Stimulated activated naive B cell treated with anti-CD40 and anti-IgM and Interleukin-4, amounts not matched to agents 10 μg/mL and 1 μg/mL and 100 μg/mL, for 72 hours (primary cell): ENCODE measurements around the gene MIGA1.
"Not testable (repeated sequence)": the region's sequence is repeated elsewhere in the genome, so short reads cannot be mapped to it uniquely, and the experiment has no call there.

Source experiments
- ATAC-seq, 2 donors: fragments of 150-1000 bp; cut with Tn5 transposase; replicated peaks; 2 replicates each; pipeline ENCODE4 v1.10.0; 2021; ENCODE audit warnings: moderate library complexity in 1 of 2
- DNase-seq: peaks from one replicate; pipeline ENCODE4 v3.0.0; 2021
- H3K27ac Mint-ChIP-seq: one replicate; pipeline ENCODE4 v1.8.0; 2022; ENCODE audit warnings: mild to moderate bottlenecking, mixed read lengths
- H3K27me3 Mint-ChIP-seq, 2 donors: one replicate each; pipeline ENCODE4 v1.8.0; 2022; ENCODE audit warnings: mixed read lengths in 2 of 2
- H3K36me3 Mint-ChIP-seq, 2 donors: one replicate each; pipeline ENCODE4 v1.8.0; 2022; ENCODE audit warnings: mixed read lengths in 2 of 2, mild to moderate bottlenecking in 1 of 2
- H3K4me1 Mint-ChIP-seq, 2 donors: one replicate each; pipeline ENCODE4 v1.8.0; 2022; ENCODE audit warnings: mixed read lengths in 2 of 2, mild to moderate bottlenecking in 1 of 2
- H3K4me3 Mint-ChIP-seq, 2 donors: one replicate each; pipeline ENCODE4 v1.8.0; 2022; ENCODE audit warnings: mild to moderate bottlenecking in 2 of 2, mixed read lengths in 2 of 2, moderate library complexity in 1 of 2
- H3K9me3 Mint-ChIP-seq, 2 donors: one replicate each; pipeline ENCODE4 v1.8.0; 2022; ENCODE audit warnings: mixed read lengths in 2 of 2, mild to moderate bottlenecking in 1 of 2

The MIGA1 gene

GRCh38 chr1:77888781-77889642, 109.6 kb downstream of the MIGA1 start:
- peaks cover 10 to 12% of the 10 kb centered on the region in 2 donors for H3K36me3 Mint-ChIP-seq
- DNase-seq (peak; percentile 8), ATAC-seq (peak; percentile 85 to 86)
- H3K27me3 Mint-ChIP-seq = peaks cover 24 to 29% of the 10 kb centered on the region in 2 donors
- peak overlapping the region; percentile 84 to 89 for H3K4me3 Mint-ChIP-seq
- H3K27ac Mint-ChIP-seq = no peak overlapping the region
- H3K9me3 Mint-ChIP-seq = no peaks in the 10 kb centered on the region
- peaks cover 7 to 19% of the 10 kb centered on the region in 2 donors for H3K4me1 Mint-ChIP-seq

DNA sequence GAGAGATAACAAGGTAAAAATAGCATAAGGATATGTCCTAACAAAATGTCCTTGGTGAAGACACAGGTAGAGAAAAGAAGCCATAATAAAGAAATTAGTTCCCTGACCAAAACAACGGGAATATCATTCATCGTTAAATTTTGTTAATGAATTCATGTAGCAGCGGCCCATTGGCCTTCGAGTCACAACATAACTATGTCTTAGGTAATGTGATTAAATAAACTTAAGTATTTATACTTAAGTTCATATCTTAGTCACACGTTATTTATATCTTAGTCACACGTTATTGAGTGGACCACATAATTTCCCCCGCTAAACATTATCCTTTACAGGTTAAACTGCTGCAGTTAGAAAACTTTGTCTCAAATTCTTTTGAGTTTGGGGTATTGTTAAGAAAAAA, 110.2 kb downstream of the MIGA1 start:
- no peaks in the 10 kb centered on the region for H3K9me3 Mint-ChIP-seq
- ATAC-seq (no peak), DNase-seq (no peak)
- peaks cover 24 to 29% of the 10 kb centered on the region in 2 donors for H3K27me3 Mint-ChIP-seq
- peaks cover 8 to 10% of the 10 kb centered on the region in 2 donors for H3K36me3 Mint-ChIP-seq
- H3K27ac Mint-ChIP-seq = no peak overlapping the region
- H3K4me1 Mint-ChIP-seq = peaks cover 7 to 19% of the 10 kb centered on the region in 2 donors
- no peak overlapping the region for H3K4me3 Mint-ChIP-seq

GRCh38 chr1:77891200-77891599, 111.8 kb downstream of the MIGA1 start:
- H3K9me3 Mint-ChIP-seq = no peaks in the 10 kb centered on the region
- no peak overlapping the region for H3K27ac Mint-ChIP-seq
- peaks cover 20 to 28% of the 10 kb centered on the region in 2 donors for H3K27me3 Mint-ChIP-seq
- DNase-seq (no peak), ATAC-seq (no peak)
- peaks cover 5 to 7% of the 10 kb centered on the region in 2 donors for H3K36me3 Mint-ChIP-seq
- peaks cover 7 to 19% of the 10 kb centered on the region in 2 donors for H3K4me1 Mint-ChIP-seq
- no peak overlapping the region for H3K4me3 Mint-ChIP-seq

DNA sequence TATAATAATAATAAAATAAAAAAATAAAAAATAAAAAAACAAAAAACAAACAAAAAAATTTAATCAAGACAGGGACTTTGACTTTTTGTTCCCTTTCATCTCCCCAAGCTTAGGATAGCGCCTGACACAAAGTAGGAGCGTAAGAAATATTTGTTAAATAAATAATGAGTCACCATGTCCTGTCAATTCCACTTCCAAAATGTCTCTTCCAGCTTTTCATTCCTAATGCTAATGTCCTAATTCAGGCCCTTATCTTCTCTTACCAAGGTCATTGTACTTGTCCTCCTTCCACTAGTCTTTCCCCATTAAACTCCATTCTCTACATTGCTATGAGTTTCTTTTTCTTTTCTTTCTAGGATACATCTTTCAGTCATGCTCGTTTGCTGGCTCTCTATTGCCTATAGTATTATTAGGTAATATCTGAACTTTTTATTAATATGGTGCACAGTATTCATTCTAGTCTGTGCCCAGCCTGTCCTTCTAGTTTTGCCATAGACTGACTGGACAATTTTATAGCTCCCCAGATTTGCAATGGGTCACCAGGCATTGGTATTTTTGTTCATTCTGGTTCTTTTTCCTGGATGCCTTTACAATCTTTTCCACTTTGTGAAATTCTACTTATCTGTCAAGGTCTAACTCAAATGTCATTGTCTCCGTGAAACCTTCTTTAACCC, 120.3 kb downstream of the MIGA1 start:
- no peak for DNase-seq
- no peaks in the 10 kb centered on the region for H3K9me3 Mint-ChIP-seq
- H3K4me3 Mint-ChIP-seq = no peak overlapping the region
- no peaks in the 10 kb centered on the region for H3K27me3 Mint-ChIP-seq
- peaks cover 0 to 3% of the 10 kb centered on the region in 2 donors for H3K36me3 Mint-ChIP-seq
- no peaks in the 10 kb centered on the region for H3K4me1 Mint-ChIP-seq
- H3K27ac Mint-ChIP-seq = no peak overlapping the region
- no peak for ATAC-seq

- ATAC-seq = peak in 1 of 2 donors; percentile 42
- Mint-ChIP-seq H3K9me3 (no peaks in the 10 kb centered on the region), H3K36me3 (peaks cover 0 to 3% of the 10 kb centered on the region in 2 donors), H3K4me3 (no peak overlapping the region), H3K27me3 (no peaks in the 10 kb centered on the region), H3K4me1 (no peaks in the 10 kb centered on the region), H3K27ac (no peak overlapping the region)
- DNase-seq = no peak
Observed at GRCh38 chr1:77900687-77901293, 121.3 kb downstream of the MIGA1 start.

- Mint-ChIP-seq H3K4me3 (no peak overlapping the region), H3K27me3 (no peaks in the 10 kb centered on the region)
- no peak for ATAC-seq
Observed at GRCh38 chr1:77905603-77906002, 126.2 kb downstream of the MIGA1 start.

GRCh38 chr1:77906019-77906545, 126.6 kb downstream of the MIGA1 start:
- no peaks in the 10 kb centered on the region for H3K36me3 Mint-ChIP-seq

More at GRCh38 chr1:77905603-77906002, 126.2 kb downstream of the MIGA1 start:
- Mint-ChIP-seq H3K36me3 (no peaks in the 10 kb centered on the region), H3K4me1 (no peaks in the 10 kb centered on the region), H3K9me3 (no peaks in the 10 kb centered on the region), H3K27ac (no peak overlapping the region)
- no peak for DNase-seq

GRCh38 chr1:77906624-77907023, 127.2 kb downstream of the MIGA1 start:
- H3K4me1 Mint-ChIP-seq = no peaks in the 10 kb centered on the region
- no peaks in the 10 kb centered on the region for H3K27me3 Mint-ChIP-seq
- no peak overlapping the region for H3K27ac Mint-ChIP-seq
- no peak overlapping the region for H3K4me3 Mint-ChIP-seq
- H3K36me3 Mint-ChIP-seq = no peaks in the 10 kb centered on the region
- H3K9me3 Mint-ChIP-seq = no peaks in the 10 kb centered on the region
- ATAC-seq (no peak), DNase-seq (no peak)

More at GRCh38 chr1:77906019-77906545, 126.6 kb downstream of the MIGA1 start:
- H3K27ac Mint-ChIP-seq = no peak overlapping the region
- no peaks in the 10 kb centered on the region for H3K4me1 Mint-ChIP-seq
- H3K4me3 Mint-ChIP-seq = no peak overlapping the region
- H3K27me3 Mint-ChIP-seq = no peaks in the 10 kb centered on the region
- DNase-seq (no peak), ATAC-seq (no peak)
- no peaks in the 10 kb centered on the region for H3K9me3 Mint-ChIP-seq

- Mint-ChIP-seq H3K4me1 (no peaks in the 10 kb centered on the region), H3K4me3 (no peak overlapping the region), H3K27ac (no peak overlapping the region), H3K9me3 (no peaks in the 10 kb centered on the region), H3K36me3 (no peaks in the 10 kb centered on the region), H3K27me3 (no peaks in the 10 kb centered on the region)
- no peak for DNase-seq
- no peak for ATAC-seq
Observed at GRCh38 chr1:77910116-77910515, 130.7 kb downstream of the MIGA1 start.

DNA sequence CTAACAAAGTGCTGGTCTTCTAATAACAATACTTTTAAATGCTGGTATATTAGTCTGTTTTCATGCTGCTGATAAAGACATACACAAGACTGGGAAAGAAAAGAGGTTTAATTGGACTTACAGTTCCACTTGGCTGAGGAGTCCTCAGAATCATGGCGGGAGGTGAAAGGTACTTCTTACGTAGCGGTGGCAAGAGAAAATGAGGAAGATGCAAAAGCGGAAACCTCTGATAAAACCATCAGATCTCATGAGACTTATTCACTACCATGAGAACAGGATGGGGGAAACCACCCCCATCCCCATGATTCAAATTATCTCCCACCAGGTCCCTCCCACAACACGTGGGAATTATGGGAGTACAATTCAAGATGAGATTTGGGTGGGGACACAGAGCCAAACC, 139.5 kb downstream of the MIGA1 start:
- H3K4me1 Mint-ChIP-seq, DNase-seq, H3K9me3 Mint-ChIP-seq, H3K27ac Mint-ChIP-seq, H3K27me3 Mint-ChIP-seq, H3K36me3 Mint-ChIP-seq, ATAC-seq, H3K4me3 Mint-ChIP-seq: not testable (repeated sequence)

DNA sequence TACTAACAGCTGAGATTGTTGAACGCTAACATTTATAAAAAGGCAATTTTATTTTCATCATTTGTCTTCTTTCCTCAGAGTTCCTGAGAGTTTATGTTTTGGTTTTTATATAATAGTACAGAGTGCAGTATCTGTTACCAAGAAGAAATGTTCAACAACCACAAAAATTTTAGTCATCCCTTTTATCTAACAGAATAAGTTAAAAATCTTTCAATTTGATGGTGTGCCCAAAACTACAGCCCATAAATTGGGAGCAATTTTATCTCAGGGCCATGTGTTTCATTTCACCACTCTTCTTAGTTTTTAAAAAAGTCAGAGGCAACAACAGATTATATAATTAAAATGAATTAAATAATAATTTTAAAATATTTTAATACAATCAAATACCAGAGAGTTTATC, 146.1 kb downstream of the MIGA1 start:
- no peak for ATAC-seq
- no peaks in the 10 kb centered on the region for H3K9me3 Mint-ChIP-seq
- no peak overlapping the region for H3K4me3 Mint-ChIP-seq
- peaks cover 7 to 8% of the 10 kb centered on the region in 2 donors for H3K36me3 Mint-ChIP-seq
- no peak for DNase-seq
- no peaks in the 10 kb centered on the region for H3K27me3 Mint-ChIP-seq
- H3K27ac Mint-ChIP-seq = no peak overlapping the region
- peaks cover 0 to 4% of the 10 kb centered on the region in 2 donors for H3K4me1 Mint-ChIP-seq

DNA sequence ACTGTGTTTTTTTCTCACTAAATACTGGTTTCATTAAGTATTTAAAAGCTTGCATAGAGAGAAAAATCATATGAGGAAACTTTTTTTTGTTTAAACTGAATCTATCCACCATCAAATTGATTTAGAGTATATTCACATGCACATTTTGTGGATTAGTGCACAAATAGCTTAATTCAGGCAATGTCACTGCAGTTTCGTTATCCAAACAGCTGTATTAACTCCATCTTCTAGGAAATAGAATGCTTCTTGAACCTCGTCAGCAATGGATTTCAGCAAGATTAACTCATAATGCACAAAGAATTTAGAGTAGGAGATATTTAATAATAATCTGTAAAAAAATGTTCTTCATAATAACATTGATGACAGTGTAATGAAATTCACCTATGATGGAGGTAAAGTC, 146.5 kb downstream of the MIGA1 start:
- H3K4me1 Mint-ChIP-seq = peaks cover 0 to 4% of the 10 kb centered on the region in 2 donors
- H3K4me3 Mint-ChIP-seq = no peak overlapping the region
- H3K36me3 Mint-ChIP-seq = peaks cover 7 to 9% of the 10 kb centered on the region in 2 donors
- H3K27ac Mint-ChIP-seq = no peak overlapping the region
- DNase-seq (no peak), ATAC-seq (no peak)
- no peaks in the 10 kb centered on the region for H3K27me3 Mint-ChIP-seq
- H3K9me3 Mint-ChIP-seq = no peaks in the 10 kb centered on the region

GRCh38 chr1:77926561-77927357, 147.3 kb downstream of the MIGA1 start:
- DNase-seq (no peak), ATAC-seq (peak in 1 of 2 donors; percentile 31)
- Mint-ChIP-seq H3K27me3 (no peaks in the 10 kb centered on the region), H3K9me3 (no peaks in the 10 kb centered on the region), H3K36me3 (peaks cover 7 to 9% of the 10 kb centered on the region in 2 donors), H3K4me1 (peaks cover 0 to 4% of the 10 kb centered on the region in 2 donors), H3K27ac (peak overlapping the region; percentile 15), H3K4me3 (peak overlapping the region; percentile 68 to 73)

- H3K36me3 Mint-ChIP-seq = peaks cover 7 to 9% of the 10 kb centered on the region in 2 donors
- no peaks in the 10 kb centered on the region for H3K9me3 Mint-ChIP-seq
- peaks cover 0 to 4% of the 10 kb centered on the region in 2 donors for H3K4me1 Mint-ChIP-seq
- H3K27me3 Mint-ChIP-seq = no peaks in the 10 kb centered on the region
- no peak for DNase-seq
- no peak overlapping the region for H3K4me3 Mint-ChIP-seq
- H3K27ac Mint-ChIP-seq = no peak overlapping the region
- ATAC-seq = no peak
Observed at GRCh38 chr1:77927414-77927813, 148.0 kb downstream of the MIGA1 start.
